Measurements from ENCODE around the gene STAP2.

- TF ChIP-seq EZH2 (IDR thresholded peaks at IDR 0.05) (no peak), POLR2AphosphoS5 (IDR thresholded peaks at IDR 0.05; ENCODE audit: borderline replicate concordance, low read depth, low read length) (no peak), FOXP2 (optimal IDR thresholded peaks at IDR 0.05; ENCODE audit: control extremely low read depth, extremely low read length, insufficient read depth) (no peak)
These were observed 11.8 kb downstream of the STAP2 start for GRCh38 chr19:4326837-4327251.
